PFSK-1 (cell line): Measurements from ENCODE around the gene XKRX.

Source experiments
- FOXP2 ChIP-seq: optimal IDR thresholded peaks from 2 replicates; pipeline ENCODE3; 2011; ENCODE audit warnings: borderline replicate concordance, control low read depth, inconsistent platforms; ENCODE audit not compliant: insufficient read depth; ENCODE audit errors: extremely low read length, extremely low read depth
- POLR2AphosphoS5 ChIP-seq: IDR thresholded peaks from 2 replicates; pipeline ENCODE4 v1.6.1; 2012; ENCODE audit warnings: low read depth, mild to moderate bottlenecking, control low read depth, low read length, moderate library complexity
- REST ChIP-seq, 2 experiments: IDR thresholded peaks; 2 replicates each; pipeline versions ENCODE4 v1.6.1 to v1.8.0; 2011 to 2012; ENCODE audit warnings: low read depth in 2 of 2, low read length in 2 of 2, control low read depth in 1 of 2, inconsistent platforms in 1 of 2, mild to moderate bottlenecking in 1 of 2, moderate library complexity in 1 of 2; ENCODE audit not compliant: insufficient read depth in 1 of 2
- SIN3A ChIP-seq: IDR thresholded peaks from 2 replicates; pipeline ENCODE4 v1.6.1; 2012; ENCODE audit warnings: mild to moderate bottlenecking, low read length, moderate library complexity, borderline replicate concordance; ENCODE audit not compliant: insufficient read depth
- TAF1 ChIP-seq: IDR thresholded peaks from 2 replicates; pipeline ENCODE4 v1.6.1; 2012; ENCODE audit warnings: low read length, control low read depth, borderline replicate concordance; ENCODE audit not compliant: insufficient read depth

- TF ChIP-seq TAF1 (no peak), POLR2AphosphoS5 (no peak), REST (IDR thresholded peaks at IDR 0.05; ENCODE audit: insufficient read depth in 1 of 2, low read depth in 2 of 2, low read length in 2 of 2) (no peak), SIN3A (no peak), FOXP2 (no peak)
These were observed 19.8 kb upstream of the XKRX start for GRCh38 chrX:100948557-100948956.
